Endothelial cell of umbilical vein (primary cell): Measurements from ENCODE around the gene IQGAP1. TPM values are rescaled to one million over a fixed set of nuclear protein-coding genes. Genes with fewer than 3 reads are reported as not detected.

Experiments
- BruUV-seq: library from RNA; stranded (reverse); fragments of 400-500 nt; replicated peaks from 2 replicates; lab custom pipeline; 2021; lab: Mats Ljungman, UMichigan
- CTCF ChIA-PET: fragments of 300-600, 350-600 bp; sonication (Branson Sonifier 250); formaldehyde crosslinking; loops from one replicate; lab custom pipeline; 2021; ENCODE audit warnings: antibody characterized with exemption, inconsistent platforms; lab: Charles Lee
- POLR2A ChIA-PET: fragments of 300-600, 350-600 bp; sonication (Branson Sonifier 250); formaldehyde crosslinking; loops from one replicate; lab custom pipeline; 2021; ENCODE audit warnings: antibody characterized with exemption, inconsistent platforms; lab: Charles Lee
- DNase-seq: peaks from one replicate; pipeline ENCODE4 v3.0.0-alpha.2; 2011; ENCODE audit warnings: low read depth, low spot score
- FAIRE-seq: peaks from 2 replicates; lab custom pipeline; 2011; peaks lifted over from hg19 to GRCh38; lab: Jason Lieb, UNC
- H2AFZ ChIP-seq: 2 replicates; pipeline ENCODE4 v1.6.0; 2012; ENCODE audit warnings: low read depth, low read length, control low read depth, inconsistent platforms
- H3K27ac ChIP-seq: 2 replicates; pipeline ENCODE4 v1.5.1; 2011; ENCODE audit warnings: low read depth, mild to moderate bottlenecking, control low read depth, low read length, moderate library complexity; ENCODE audit not compliant: insufficient read depth
- H3K27me3 ChIP-seq, 2 experiments: 2 replicates each; pipeline versions ENCODE4 v1.6.0 to v1.6.1; 2011; ENCODE audit warnings: low read length in 2 of 2, mixed read lengths in 1 of 2; ENCODE audit not compliant: control insufficient read depth in 2 of 2, insufficient read depth in 2 of 2
- H3K36me3 ChIP-seq, 2 experiments: 2 replicates in 1 of 2; 3 replicates in 1 of 2; pipeline ENCODE4 v1.5.1; 2011; ENCODE audit warnings: low read length in 2 of 2, mild to moderate bottlenecking in 1 of 2, moderate library complexity in 1 of 2; ENCODE audit not compliant: control insufficient read depth in 2 of 2, insufficient read depth in 2 of 2; ENCODE audit errors: extremely low read depth in 1 of 2
- H3K4me1 ChIP-seq: 3 replicates; pipeline ENCODE4 v1.5.1; 2011; ENCODE audit warnings: mild to moderate bottlenecking, low read length; ENCODE audit not compliant: control insufficient read depth, insufficient read depth; ENCODE audit errors: extremely low read depth
- H3K4me2 ChIP-seq: 2 replicates; pipeline ENCODE4 v1.6.1; 2011; ENCODE audit warnings: low read length, control low read depth, mixed read lengths; ENCODE audit not compliant: insufficient read depth
- H3K4me3 ChIP-seq, 3 experiments: fragments of 200-600 bp in 1 of 3; sonication (generic), shearing (Covaris generic) in 1 of 3; replicated peaks in 1 of 3; 2 replicates each; pipeline ENCODE4 v1.5.1; 2011 to 2016; ENCODE audit warnings: control low read depth in 3 of 3, low read length in 3 of 3, mild to moderate bottlenecking in 2 of 3, inconsistent platforms in 1 of 3, low read depth in 1 of 3, moderate library complexity in 1 of 3; ENCODE audit not compliant: insufficient read depth in 1 of 3
- H3K79me2 ChIP-seq: 2 replicates; pipeline ENCODE4 v1.6.0; 2012; ENCODE audit warnings: low read length, inconsistent platforms; ENCODE audit not compliant: control insufficient read depth, insufficient read depth
- H3K9ac ChIP-seq: replicated peaks from 2 replicates; pipeline ENCODE3; 2011; ENCODE audit warnings: low read length, control low read depth; ENCODE audit not compliant: insufficient read depth; ENCODE audit errors: extremely low read depth
- H3K9me1 ChIP-seq: replicated peaks from 3 replicates; pipeline ENCODE4 v1.6.0; 2011; ENCODE audit warnings: mild to moderate bottlenecking, low read length; ENCODE audit not compliant: control insufficient read depth, insufficient read depth; ENCODE audit errors: extremely low read depth
- H3K9me3 ChIP-seq: replicated peaks from 2 replicates; pipeline ENCODE4 v1.5.1; 2012; ENCODE audit warnings: low read length, inconsistent platforms; ENCODE audit not compliant: control insufficient read depth, insufficient read depth
- H4K20me1 ChIP-seq: replicated peaks from 2 replicates; pipeline ENCODE3; 2011; ENCODE audit warnings: mild to moderate bottlenecking, low read length; ENCODE audit not compliant: control insufficient read depth, insufficient read depth; ENCODE audit errors: extremely low read depth
- EZH2 ChIP-seq: IDR thresholded peaks from 2 replicates; pipeline ENCODE4 v1.6.1; 2012; ENCODE audit warnings: borderline replicate concordance, low read depth, mild to moderate bottlenecking, moderate library complexity, low read length, inconsistent platforms; ENCODE audit not compliant: severe bottlenecking
- JUN ChIP-seq: IDR thresholded peaks from 2 replicates; pipeline ENCODE4 v1.6.1; 2011; ENCODE audit warnings: borderline replicate concordance, low read depth; ENCODE audit not compliant: insufficient read length, insufficient read depth
- MAX ChIP-seq: IDR thresholded peaks from 2 replicates; pipeline ENCODE4 v1.6.1; 2011; ENCODE audit not compliant: insufficient read depth, insufficient read length
- MYC ChIP-seq: IDR thresholded peaks from one replicate; pipeline ENCODE4 v1.6.1; 2011; ENCODE audit warnings: mild to moderate bottlenecking, low read depth, low read length
- POLR2A ChIP-seq: IDR thresholded peaks from 2 replicates; pipeline ENCODE4 v1.6.1; 2012; ENCODE audit warnings: low read depth, mild to moderate bottlenecking, control low read depth, low read length
- POLR2AphosphoS5 ChIP-seq: IDR thresholded peaks from 2 replicates; pipeline ENCODE4 v1.6.1; 2012; ENCODE audit warnings: low read depth, mild to moderate bottlenecking, control low read depth, low read length, moderate library complexity; ENCODE audit not compliant: insufficient read depth
- dilution Hi-C: fragments of 300-500 bp; cut with MboI; formaldehyde crosslinking; loops from one replicate; pipeline ENCODE4 v1.15.0; 2019; ENCODE audit warnings: low sequenced_read_pairs; ENCODE audit not compliant: extremely low pct_ligation_motif_present
- intact Hi-C: fragments of 100-400 bp; cut with micrococcal nuclease; formaldehyde crosslinking; loops from one replicate; pipeline ENCODE4 v1.10.0; 2022
- polyA plus RNA-seq, 4 experiments: library from polyadenylated mRNA; depleted of rRNA in 3 of 4; stranded (reverse) in 3 of 4; unstranded in 1 of 4; fragments of >200 nt; gene quantifications; 2 replicates each; pipeline versions ENCODE4 v1.2.1 to v1.2.3, GENCODE V29; 2011 to 2012; ENCODE audit warnings: missing spikeins in 1 of 4
- total RNA-seq: library from RNA; stranded (reverse); gene quantifications from 2 replicates; pipeline ENCODE4 v1.2.3, GENCODE V29; 2021
- TF ChIP-seq, protein P1 (sequence below), 2 donors: IDR thresholded peaks; 1 replicate in 1 of 2; 2 replicates in 1 of 2; pipeline ENCODE4 v1.5.1; 2011; ENCODE audit warnings: low read length in 2 of 2, mild to moderate bottlenecking in 2 of 2, moderate library complexity in 2 of 2, control low read depth in 1 of 2, inconsistent platforms in 1 of 2, low read depth in 1 of 2; ENCODE audit not compliant: insufficient read depth in 1 of 2; ENCODE audit errors: extremely low read depth in 1 of 2

IQGAP1 gene
- total and polyA plus RNA-seq, 2 donors (not counting 3 experiments of a cell fraction or from before 2014, with no cell fraction given) = 82.2 to 258 TPM

DNA sequence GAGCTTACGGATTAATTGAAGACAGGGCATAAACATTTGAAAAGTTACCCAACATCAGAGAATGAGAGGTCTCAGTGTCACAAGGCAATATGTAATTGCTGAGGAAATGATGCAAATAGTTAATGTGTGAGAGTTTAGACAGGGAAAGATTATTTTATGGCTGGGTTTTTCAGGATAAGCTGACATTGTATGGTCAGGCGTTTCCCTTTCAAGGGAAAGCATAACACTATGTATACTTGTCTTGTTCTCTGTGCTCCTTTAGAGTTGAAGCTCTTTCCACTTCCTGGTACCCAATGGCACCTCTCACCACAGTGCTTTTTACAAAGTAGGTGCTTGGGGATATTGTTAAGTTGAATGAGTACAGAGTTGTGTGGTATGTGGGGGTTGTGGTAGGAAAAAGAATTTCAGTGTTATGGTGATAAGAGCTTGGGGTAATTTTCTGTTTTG, 19.9 kb downstream of the IQGAP1 start:
- H3K9me1 ChIP-seq = no peaks in the 10 kb centered on the region
- FAIRE-seq (peak; percentile 63), DNase-seq (peak; percentile 90)
- peaks cover 14% of the 10 kb centered on the region for H4K20me1 ChIP-seq
- H3K4me1 ChIP-seq = peaks cover 56% of the 10 kb centered on the region
- H3K4me3 ChIP-seq = no peak overlapping the region
- peaks cover 86% of the 10 kb centered on the region for H3K79me2 ChIP-seq
- CTCF ChIA-PET = interaction anchor here (0.7 to 2.1 kb wide), 8 partner anchors 12 to 88 kb away, joined by 3 to 7 read pairs (median 4); partner anchors contain the start of gene IQGAP1
- POLR2A ChIA-PET = interaction anchor here (1.2 to 1.5 kb wide), 2 partner anchors 13 to 20 kb away, joined by 5 read pairs; partner anchors contain the start of gene IQGAP1
- dilution Hi-C loops = no loop called here
- H3K27ac ChIP-seq = peak overlapping the region; percentile 71
- H3K4me2 ChIP-seq = peak overlapping the region; percentile 48
- H2AFZ ChIP-seq = no peak overlapping the region
- H3K27me3 ChIP-seq = no peaks in the 10 kb centered on the region
- no peak for TF ChIP-seq POLR2AphosphoS5
- peak; percentile 31 for TF ChIP-seq JUN
- no peak for TF ChIP-seq MAX
- TF ChIP-seq, protein P1, sequence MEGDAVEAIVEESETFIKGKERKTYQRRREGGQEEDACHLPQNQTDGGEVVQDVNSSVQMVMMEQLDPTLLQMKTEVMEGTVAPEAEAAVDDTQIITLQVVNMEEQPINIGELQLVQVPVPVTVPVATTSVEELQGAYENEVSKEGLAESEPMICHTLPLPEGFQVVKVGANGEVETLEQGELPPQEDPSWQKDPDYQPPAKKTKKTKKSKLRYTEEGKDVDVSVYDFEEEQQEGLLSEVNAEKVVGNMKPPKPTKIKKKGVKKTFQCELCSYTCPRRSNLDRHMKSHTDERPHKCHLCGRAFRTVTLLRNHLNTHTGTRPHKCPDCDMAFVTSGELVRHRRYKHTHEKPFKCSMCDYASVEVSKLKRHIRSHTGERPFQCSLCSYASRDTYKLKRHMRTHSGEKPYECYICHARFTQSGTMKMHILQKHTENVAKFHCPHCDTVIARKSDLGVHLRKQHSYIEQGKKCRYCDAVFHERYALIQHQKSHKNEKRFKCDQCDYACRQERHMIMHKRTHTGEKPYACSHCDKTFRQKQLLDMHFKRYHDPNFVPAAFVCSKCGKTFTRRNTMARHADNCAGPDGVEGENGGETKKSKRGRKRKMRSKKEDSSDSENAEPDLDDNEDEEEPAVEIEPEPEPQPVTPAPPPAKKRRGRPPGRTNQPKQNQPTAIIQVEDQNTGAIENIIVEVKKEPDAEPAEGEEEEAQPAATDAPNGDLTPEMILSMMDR (IDR thresholded peaks at IDR 0.05; ENCODE audit: extremely low read depth in 1 of 2, insufficient read depth in 1 of 2, low read depth in 1 of 2, low read length in 2 of 2) = no peak
- no peak for TF ChIP-seq EZH2
- TF ChIP-seq MYC = no peak
- TF ChIP-seq POLR2A = no peak
- peak overlapping the region; percentile 6 for H3K9ac ChIP-seq
- intact Hi-C loops = no loop called here
- no peaks in the 10 kb centered on the region for H3K9me3 ChIP-seq
- BruUV-seq = TSS peak; percentile 34
- no peaks in the 10 kb centered on the region for H3K36me3 ChIP-seq
